Measurements from ENCODE around the gene ANP32A.

The ANP32A gene

GRCh38 chr15:68830141-68830785 is 9.6 kb upstream of the ANP32A start:
- H3K9me3 Mint-ChIP-seq = peaks cover under 1% of the 10 kb centered on the region
- H3K27ac Mint-ChIP-seq = no peak overlapping the region
- H3K4me1 Mint-ChIP-seq = peaks cover 22% of the 10 kb centered on the region
- no peaks in the 10 kb centered on the region for H3K36me3 Mint-ChIP-seq
- no peak overlapping the region for H3K4me3 Mint-ChIP-seq
- H3K27me3 Mint-ChIP-seq = no peaks in the 10 kb centered on the region

- Mint-ChIP-seq H3K27me3 (no peaks in the 10 kb centered on the region), H3K9me3 (no peaks in the 10 kb centered on the region), H3K4me3 (no peak overlapping the region), H3K4me1 (peaks cover 18% of the 10 kb centered on the region), H3K36me3 (no peaks in the 10 kb centered on the region), H3K27ac (no peak overlapping the region)
These were observed 8.4 kb upstream of the ANP32A start for GRCh38 chr15:68829068-68829467.

- H3K27me3 Mint-ChIP-seq = no peaks in the 10 kb centered on the region
These were observed 2.9 kb upstream of the ANP32A start for GRCh38 chr15:68823561-68823960.

GRCh38 chr15:68822818-68823217 is 2.1 kb upstream of the ANP32A start:
- peak overlapping the region; percentile 30 for H3K4me3 Mint-ChIP-seq

More at GRCh38 chr15:68823561-68823960, 2.9 kb upstream of the ANP32A start:
- no peak overlapping the region for H3K4me3 Mint-ChIP-seq
- peaks cover 22% of the 10 kb centered on the region for H3K4me1 Mint-ChIP-seq
- no peak overlapping the region for H3K27ac Mint-ChIP-seq
- no peaks in the 10 kb centered on the region for H3K36me3 Mint-ChIP-seq
- H3K9me3 Mint-ChIP-seq = no peaks in the 10 kb centered on the region

GRCh38 chr15:68821841-68822381 is 1.2 kb upstream of the ANP32A start:
- Mint-ChIP-seq H3K9me3 (no peaks in the 10 kb centered on the region), H3K36me3 (no peaks in the 10 kb centered on the region), H3K4me3 (peak overlapping the region; percentile 89), H3K27me3 (no peaks in the 10 kb centered on the region), H3K4me1 (peaks cover 26% of the 10 kb centered on the region), H3K27ac (peak overlapping the region; percentile 90)

More at GRCh38 chr15:68822818-68823217, 2.1 kb upstream of the ANP32A start:
- Mint-ChIP-seq H3K27me3 (no peaks in the 10 kb centered on the region), H3K36me3 (no peaks in the 10 kb centered on the region), H3K9me3 (no peaks in the 10 kb centered on the region), H3K27ac (no peak overlapping the region), H3K4me1 (peaks cover 22% of the 10 kb centered on the region)

GRCh38 chr15:68821190-68821840 is 620 bp upstream of the ANP32A start:
- Mint-ChIP-seq H3K4me1 (peaks cover 31% of the 10 kb centered on the region), H3K27me3 (no peaks in the 10 kb centered on the region), H3K4me3 (peak overlapping the region; percentile 98), H3K9me3 (no peaks in the 10 kb centered on the region), H3K27ac (peak overlapping the region; percentile 90), H3K36me3 (no peaks in the 10 kb centered on the region)

GRCh38 chr15:68819495-68820294 is 1.0 kb downstream of the ANP32A start:
- Mint-ChIP-seq H3K27ac (peak overlapping the region; percentile 100), H3K9me3 (no peaks in the 10 kb centered on the region), H3K36me3 (no peaks in the 10 kb centered on the region), H3K4me3 (peak overlapping the region; percentile 98), H3K4me1 (peaks cover 48% of the 10 kb centered on the region), H3K27me3 (no peaks in the 10 kb centered on the region)

GRCh38 chr15:68818769-68819494 is 1.8 kb downstream of the ANP32A start:
- Mint-ChIP-seq H3K27me3 (no peaks in the 10 kb centered on the region), H3K27ac (peak overlapping the region; percentile 100), H3K4me3 (peak overlapping the region; percentile 98), H3K4me1 (peaks cover 51% of the 10 kb centered on the region), H3K36me3 (no peaks in the 10 kb centered on the region), H3K9me3 (no peaks in the 10 kb centered on the region)

- no peaks in the 10 kb centered on the region for H3K9me3 Mint-ChIP-seq
- peaks cover 52% of the 10 kb centered on the region for H3K4me1 Mint-ChIP-seq
- H3K36me3 Mint-ChIP-seq = peaks cover 4% of the 10 kb centered on the region
- peak overlapping the region; percentile 99 for H3K4me3 Mint-ChIP-seq
- no peaks in the 10 kb centered on the region for H3K27me3 Mint-ChIP-seq
- peak overlapping the region; percentile 79 for H3K27ac Mint-ChIP-seq
These were observed 2.5 kb downstream of the ANP32A start for GRCh38 chr15:68818066-68818768.

GRCh38 chr15:68817304-68818065 is 3.2 kb downstream of the ANP32A start:
- Mint-ChIP-seq H3K36me3 (peaks cover 4% of the 10 kb centered on the region), H3K4me1 (peaks cover 53% of the 10 kb centered on the region), H3K27me3 (no peaks in the 10 kb centered on the region)

GRCh38 chr15:68816795-68817303 is 3.8 kb downstream of the ANP32A start:
- peaks cover 4% of the 10 kb centered on the region for H3K36me3 Mint-ChIP-seq
- no peaks in the 10 kb centered on the region for H3K27me3 Mint-ChIP-seq
- peak overlapping the region; percentile 97 for H3K27ac Mint-ChIP-seq
- peak overlapping the region; percentile 99 for H3K4me3 Mint-ChIP-seq
- peaks cover 53% of the 10 kb centered on the region for H3K4me1 Mint-ChIP-seq
- H3K9me3 Mint-ChIP-seq = no peaks in the 10 kb centered on the region

More at GRCh38 chr15:68817304-68818065, 3.2 kb downstream of the ANP32A start:
- Mint-ChIP-seq H3K4me3 (peak overlapping the region; percentile 99), H3K9me3 (no peaks in the 10 kb centered on the region), H3K27ac (peak overlapping the region; percentile 97)

GRCh38 chr15:68816158-68816557 is 4.5 kb downstream of the ANP32A start:
- Mint-ChIP-seq H3K27ac (peak overlapping the region; percentile 97), H3K36me3 (peaks cover 4% of the 10 kb centered on the region), H3K4me3 (peak overlapping the region; percentile 99), H3K27me3 (no peaks in the 10 kb centered on the region), H3K9me3 (no peaks in the 10 kb centered on the region), H3K4me1 (peaks cover 54% of the 10 kb centered on the region)

GRCh38 chr15:68815598-68815997 is 5.1 kb downstream of the ANP32A start:
- H3K27ac Mint-ChIP-seq = peak overlapping the region; percentile 97
- H3K9me3 Mint-ChIP-seq = no peaks in the 10 kb centered on the region
- peaks cover 60% of the 10 kb centered on the region for H3K4me1 Mint-ChIP-seq
- peaks cover 7% of the 10 kb centered on the region for H3K36me3 Mint-ChIP-seq
- H3K4me3 Mint-ChIP-seq = peak overlapping the region; percentile 99
- H3K27me3 Mint-ChIP-seq = no peaks in the 10 kb centered on the region

GRCh38 chr15:68814596-68814995 is 6.1 kb downstream of the ANP32A start:
- H3K4me3 Mint-ChIP-seq = peak overlapping the region; percentile 36
- no peaks in the 10 kb centered on the region for H3K27me3 Mint-ChIP-seq
- H3K36me3 Mint-ChIP-seq = peaks cover 8% of the 10 kb centered on the region
- no peaks in the 10 kb centered on the region for H3K9me3 Mint-ChIP-seq
- H3K27ac Mint-ChIP-seq = peak overlapping the region; percentile 60
- peaks cover 70% of the 10 kb centered on the region for H3K4me1 Mint-ChIP-seq

All from activated naive CD4-positive, alpha-beta T cell treated with anti-CD3 and anti-CD28 coated beads, Interleukin-2, amount 50 U/mL, for 24 hours (primary cell).